ENCODE measurements around the gene AZIN2. TPM values are rescaled to one million over a fixed set of nuclear protein-coding genes. Genes with fewer than 3 reads are reported as not detected.
A peak's percentile ranks its signal among the peaks of the same experiment; 100 is the strongest.

The AZIN2 gene
- total and polyA plus RNA-seq, 9 of the 15 experiments (the other 6 are each of a cell fraction or from before 2014, with no cell fraction given) = 0.06 to 0.91 (median 0.42) TPM; not detected in 2

- TF ChIP-seq DLX4 (CRISPR knock-in tag; IDR thresholded peaks at IDR 0.05) (no peak), EZH2 (IDR thresholded peaks at IDR 0.05; ENCODE audit: borderline replicate concordance, low read depth, low read length) (no peak), HSF4 (CRISPR knock-in tag; IDR thresholded peaks at IDR 0.05; ENCODE audit: borderline replicate concordance) (peak; percentile 45; the same call in 1 of the 2 replicates), NR1H2 (CRISPR knock-in tag; IDR thresholded peaks at IDR 0.05) (no peak), NR0B1 (IDR thresholded peaks at IDR 0.05; ENCODE audit: partially characterized antibody) (no peak), ZNF398 (CRISPR knock-in tag; IDR thresholded peaks at IDR 0.05) (no peak), HNRNPK (IDR thresholded peaks at IDR 0.05; ENCODE audit: low read depth, low read length, poor library complexity, severe bottlenecking) (no peak), ZNF282 (CRISPR knock-in tag; IDR thresholded peaks at IDR 0.05) (no peak), MCM3 (IDR thresholded peaks at IDR 0.05) (no peak), JUNB (CRISPR knock-in tag; conservative IDR thresholded peaks at IDR 0.05) (no peak), MLLT1 (IDR thresholded peaks at IDR 0.05) (peak; percentile 24 to 100; a peak in 3 of 4 replicates), ZNF212 (CRISPR knock-in tag; IDR thresholded peaks at IDR 0.05) (no peak), NUFIP1 (IDR thresholded peaks at IDR 0.05; ENCODE audit: partially characterized antibody) (no peak), AFF1 (IDR thresholded peaks at IDR 0.05; ENCODE audit: low read depth in 1 of 2, partially characterized antibody in 2 of 2) (peak in 1 of 2 experiments; percentile 49), ARID3B (CRISPR knock-in tag; IDR thresholded peaks at IDR 0.05; ENCODE audit: borderline replicate concordance) (0 out of 2 replicates have a peak, but pooled peaks have one; percentile 47)
Observed at GRCh38 chr1:33036526-33037503, 44.1 kb upstream of the AZIN2 start, which contains the start of gene AK2 (continued).

Data from K562 (cell line).